NCI-H1048 (cell line): Measurements from ENCODE around the gene IP6K2.

Experiments used
- DNase-seq: peaks from one replicate; lab custom pipeline; 2025; lab: John Stamatoyannopoulos, UW

IP6K2 gene

DNA sequence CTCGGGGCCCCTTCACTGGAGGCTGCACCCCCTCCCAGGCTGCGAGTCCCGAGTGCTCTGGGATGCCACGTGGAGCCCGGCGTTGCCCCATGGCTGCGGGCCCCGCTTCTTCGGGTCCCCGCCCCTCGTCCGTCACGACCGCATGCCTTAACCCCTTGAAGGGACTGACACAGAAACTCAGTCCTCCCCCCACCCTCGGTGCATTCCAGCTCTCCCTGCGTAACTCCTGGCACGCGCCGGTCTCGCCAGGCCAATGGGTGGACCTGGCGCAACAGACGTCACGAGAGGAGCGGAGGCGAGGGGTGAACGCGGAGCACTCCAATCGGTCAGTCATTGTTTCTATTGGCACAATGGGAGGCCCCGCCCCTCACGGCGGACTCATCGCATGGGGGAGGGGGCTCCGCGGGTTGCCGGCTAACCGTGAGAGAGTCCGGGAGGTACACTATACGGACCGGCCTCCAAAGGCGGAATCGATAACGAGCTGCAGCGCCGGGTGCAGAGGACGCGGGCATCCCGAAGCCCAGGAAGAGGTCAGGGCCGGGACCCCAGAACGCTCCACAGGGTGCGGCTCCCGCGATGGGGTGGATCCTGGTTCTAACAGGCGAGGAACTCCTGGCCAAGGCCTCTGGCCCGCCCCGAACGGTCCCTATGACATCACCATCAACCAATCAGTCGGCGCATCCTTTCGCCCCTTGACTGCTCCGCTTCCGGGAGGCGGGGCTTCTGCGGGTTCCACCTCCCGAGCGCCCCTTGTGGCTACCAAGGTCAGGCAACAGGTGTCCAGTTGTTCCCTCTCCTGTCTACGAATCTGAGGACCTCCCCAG lies 53.3 kb downstream of the IP6K2 start:
- DNase-seq = peak; percentile 89

DNA sequence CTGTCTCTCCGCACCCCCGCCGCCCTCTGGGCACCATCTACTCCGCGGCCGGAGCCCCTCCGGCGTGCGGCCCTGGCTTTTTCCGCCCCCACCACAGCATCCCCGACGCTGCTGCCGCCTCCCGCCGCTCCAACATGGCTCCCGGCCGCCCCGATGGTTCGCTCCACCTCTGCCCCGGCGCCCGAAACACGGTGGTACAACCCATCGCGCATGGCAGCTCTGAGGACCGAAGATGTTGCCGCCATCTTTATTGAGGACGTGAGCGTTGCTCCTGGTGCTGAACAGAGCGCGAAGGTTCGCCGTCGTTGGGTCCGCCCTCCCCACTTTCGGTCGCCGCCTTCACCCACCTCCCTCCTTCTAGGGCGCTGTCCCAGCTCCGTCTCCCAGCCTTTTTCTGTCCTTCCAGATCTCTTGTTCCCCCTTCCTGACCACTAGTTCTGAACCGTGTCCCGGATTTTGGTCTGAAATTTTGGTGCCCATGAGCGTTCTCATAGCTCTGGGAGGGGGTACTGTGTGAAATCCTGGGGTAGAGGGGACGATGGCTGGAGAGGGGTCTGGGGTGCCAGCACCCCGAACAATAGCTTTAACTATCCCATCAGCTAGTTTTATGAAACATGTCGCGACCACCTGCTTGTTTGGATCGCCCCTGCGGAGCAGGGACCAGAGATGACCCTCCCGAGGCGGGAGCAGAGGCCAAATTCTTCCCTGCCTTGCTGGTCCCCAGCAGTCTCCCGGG lies 54.1 kb downstream of the IP6K2 start, which contains the start of gene CELSR3:
CELSR3 (minus strand) TSS at position 134 of the 736 bp plus-strand sequence. CDS start 252 bp downstream, outside the sequence.
- DNase-seq = peak; percentile 29

DNA sequence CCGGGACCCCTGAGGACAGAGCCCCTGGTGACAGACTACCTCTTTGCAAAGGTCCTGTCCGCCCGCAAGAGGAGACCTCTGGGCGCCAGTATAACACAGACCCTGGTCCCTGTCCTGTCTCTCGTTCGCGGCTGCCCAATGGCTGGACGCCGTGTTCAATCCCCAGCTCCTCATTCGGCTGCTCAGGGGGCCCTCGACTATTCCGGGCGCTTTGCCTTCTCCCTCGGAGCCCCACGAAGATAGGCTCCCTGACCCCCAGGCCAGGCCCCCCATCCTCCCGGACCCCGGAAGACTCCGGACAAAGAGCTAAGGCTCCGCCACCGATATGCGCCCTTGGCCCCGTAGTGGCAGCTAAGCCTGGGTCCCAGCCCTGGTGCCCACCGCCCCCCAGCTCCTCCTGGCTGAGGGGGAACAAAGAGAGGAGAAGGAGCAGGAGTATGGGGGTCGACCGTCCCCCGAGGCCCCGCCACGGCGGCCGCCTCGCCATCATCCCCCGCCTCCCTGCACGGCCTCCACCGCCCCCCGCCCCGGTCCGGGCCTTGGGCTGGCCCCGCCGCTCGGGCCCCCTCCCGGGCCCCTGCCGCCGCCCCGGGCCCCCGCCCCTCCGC lies 54.8 kb downstream of the IP6K2 start:
- no peak for DNase-seq

DNA sequence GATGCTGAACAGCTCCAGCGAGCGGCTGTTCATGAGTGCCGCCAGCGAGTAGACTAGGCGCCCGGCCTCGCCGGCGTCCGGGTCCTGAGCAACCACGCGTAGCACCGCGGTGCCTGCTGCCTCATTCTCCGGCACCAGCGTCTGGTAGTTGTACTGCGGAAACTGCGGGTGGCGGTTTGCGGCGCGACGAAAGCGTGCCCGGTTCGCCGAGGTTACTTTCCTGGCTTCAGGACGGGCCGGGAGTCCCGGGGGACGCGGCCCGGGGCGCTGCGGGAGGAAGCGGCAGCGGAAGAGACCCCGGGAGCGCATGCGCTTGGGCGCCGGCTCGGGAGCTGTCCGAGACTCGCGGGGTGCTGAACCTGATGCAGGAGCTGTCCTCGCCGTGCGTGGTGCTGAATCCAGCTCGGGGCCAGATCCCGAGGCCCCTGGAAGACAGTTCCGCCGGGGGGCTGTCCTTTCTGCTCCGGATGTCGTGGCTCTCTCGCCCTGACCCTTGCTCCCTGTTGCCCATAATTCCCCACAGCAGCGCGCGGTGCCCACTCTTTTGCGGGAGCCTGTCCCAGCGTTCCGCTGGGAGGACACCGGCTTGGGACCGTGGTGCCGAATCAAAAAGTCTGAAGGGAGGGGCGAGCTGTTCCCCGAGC lies 55.4 kb downstream of the IP6K2 start:
- peak; percentile 30 for DNase-seq

DNA sequence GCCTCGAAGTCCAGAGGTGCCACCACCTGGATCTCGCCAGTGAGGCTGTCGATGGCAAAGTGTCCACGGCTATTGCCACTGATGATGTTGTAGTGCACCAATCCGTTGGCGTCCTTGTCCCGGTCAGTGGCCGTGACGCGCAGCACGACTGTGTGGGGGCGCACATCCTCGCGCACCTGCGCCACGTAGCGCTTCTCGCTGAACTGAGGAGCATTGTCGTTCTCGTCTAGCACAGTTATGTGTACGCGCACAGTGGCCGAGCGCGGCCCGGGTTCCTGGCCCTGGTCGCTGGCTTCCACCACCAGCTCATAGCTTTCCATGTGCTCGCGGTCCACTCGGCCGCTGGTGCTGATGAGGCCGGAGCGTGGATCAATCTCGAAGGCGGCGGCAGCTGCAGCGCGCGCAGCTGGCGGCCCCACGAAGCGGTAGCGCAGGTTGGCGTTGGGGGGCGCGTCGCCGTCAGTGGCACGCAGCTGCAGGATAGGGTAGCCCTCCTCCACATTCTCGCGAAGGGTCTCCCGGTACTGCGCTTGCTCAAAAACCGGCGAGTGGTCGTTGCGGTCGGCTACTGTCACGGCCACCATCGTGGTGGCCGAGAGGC lies 56.1 kb downstream of the IP6K2 start:
- no peak for DNase-seq

DNA sequence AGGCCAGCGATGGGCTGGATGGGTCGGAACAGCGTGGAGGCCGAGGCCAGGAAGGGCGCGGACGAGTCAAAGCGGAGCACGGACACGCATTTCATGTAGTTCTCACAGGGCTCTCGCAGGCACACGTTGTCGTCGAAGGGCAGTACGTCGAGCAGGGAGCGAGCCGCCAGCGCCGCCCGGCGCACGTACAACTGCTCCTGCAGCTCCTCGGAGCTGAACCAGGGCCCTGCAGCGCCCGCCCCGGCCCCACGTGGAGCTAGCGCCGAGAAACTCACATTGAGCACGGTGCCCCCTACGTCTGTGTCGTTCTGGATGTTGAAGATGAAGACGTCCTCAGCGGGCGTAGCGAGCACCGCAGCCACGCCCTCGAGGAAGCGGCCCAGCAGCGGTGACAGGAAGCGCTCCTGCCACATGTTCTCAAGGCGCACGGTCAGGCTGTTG lies 60.2 kb downstream of the IP6K2 start:
- DNase-seq = no peak

DNA sequence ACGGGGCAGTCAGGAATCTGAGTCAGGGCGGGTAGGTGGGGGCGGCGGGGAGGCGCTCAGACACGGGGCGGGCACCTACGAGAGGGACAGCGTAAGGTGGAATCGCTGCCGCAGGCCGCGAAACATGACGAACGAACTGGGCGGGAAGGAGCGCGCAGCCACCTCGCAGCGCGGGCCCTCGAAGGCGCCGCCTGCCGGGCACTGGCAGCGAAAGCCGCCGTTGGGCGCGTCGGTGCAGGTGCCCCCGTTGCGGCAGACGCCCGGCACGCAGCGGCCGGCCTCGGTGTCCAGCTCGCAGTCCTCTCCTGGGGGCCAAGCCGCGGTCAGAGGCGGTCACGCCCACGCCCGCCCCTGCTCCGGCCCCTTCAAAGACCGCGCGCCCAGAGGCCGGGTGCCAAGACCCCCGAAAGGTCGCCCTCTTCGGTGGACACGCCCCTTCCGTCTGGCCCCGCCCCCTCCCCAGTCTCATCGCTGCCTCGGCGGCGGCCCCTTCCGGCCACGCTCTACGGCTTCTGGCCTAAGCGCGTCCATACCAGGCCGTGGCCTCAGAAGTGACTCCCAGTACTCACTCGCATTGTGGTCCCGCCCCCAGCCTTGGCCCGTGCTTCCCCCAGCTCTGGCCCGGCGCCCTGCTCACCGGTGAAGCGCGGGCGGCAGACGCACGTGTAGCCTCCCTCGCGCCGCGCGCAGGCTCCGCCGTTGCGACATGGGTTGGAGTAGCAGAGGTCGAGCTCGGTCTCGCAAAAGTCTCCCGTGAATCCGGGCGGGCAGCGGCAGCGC lies 60.8 kb downstream of the IP6K2 start:
- peak; percentile 52 for DNase-seq

DNA sequence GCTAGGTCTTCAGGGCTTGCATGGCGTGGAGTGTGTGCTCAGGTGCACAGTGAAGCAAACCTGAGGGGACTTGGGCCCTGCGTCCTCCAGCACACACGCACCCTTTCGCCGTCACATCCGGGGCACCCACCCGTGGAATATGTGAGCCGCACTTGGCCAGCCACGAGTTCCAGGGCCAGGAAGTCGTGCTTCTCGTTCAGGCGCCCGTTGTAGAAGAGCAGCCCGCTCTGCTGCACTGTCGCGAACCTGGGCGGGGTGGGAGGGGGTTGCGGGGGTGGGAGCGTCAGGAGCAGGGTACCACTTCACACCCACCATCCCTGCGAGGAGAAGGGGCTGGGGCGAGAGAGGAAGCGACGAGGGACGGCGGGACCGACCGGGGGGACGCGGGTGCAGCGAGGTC lies 61.4 kb downstream of the IP6K2 start:
- DNase-seq = no peak

DNA sequence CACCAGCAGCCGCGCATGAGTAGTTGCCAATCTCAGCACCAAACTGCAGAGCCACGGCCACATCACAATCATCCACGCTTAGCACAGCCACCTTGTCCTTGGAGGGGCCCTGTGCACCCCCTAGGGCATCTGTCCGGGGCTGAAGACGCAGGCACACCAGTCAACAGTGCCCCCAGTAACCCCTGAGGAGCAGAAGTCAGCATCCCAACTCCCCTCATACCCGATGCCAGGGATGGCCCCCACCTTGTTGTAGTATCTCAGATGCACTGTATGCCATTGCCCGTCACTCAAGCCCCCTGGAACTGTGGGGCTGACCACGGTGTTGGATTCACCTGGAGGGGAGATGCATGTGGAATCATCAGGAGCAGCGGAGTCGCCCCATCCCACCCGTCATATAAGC lies 62.0 kb downstream of the IP6K2 start:
- no peak for DNase-seq

DNA sequence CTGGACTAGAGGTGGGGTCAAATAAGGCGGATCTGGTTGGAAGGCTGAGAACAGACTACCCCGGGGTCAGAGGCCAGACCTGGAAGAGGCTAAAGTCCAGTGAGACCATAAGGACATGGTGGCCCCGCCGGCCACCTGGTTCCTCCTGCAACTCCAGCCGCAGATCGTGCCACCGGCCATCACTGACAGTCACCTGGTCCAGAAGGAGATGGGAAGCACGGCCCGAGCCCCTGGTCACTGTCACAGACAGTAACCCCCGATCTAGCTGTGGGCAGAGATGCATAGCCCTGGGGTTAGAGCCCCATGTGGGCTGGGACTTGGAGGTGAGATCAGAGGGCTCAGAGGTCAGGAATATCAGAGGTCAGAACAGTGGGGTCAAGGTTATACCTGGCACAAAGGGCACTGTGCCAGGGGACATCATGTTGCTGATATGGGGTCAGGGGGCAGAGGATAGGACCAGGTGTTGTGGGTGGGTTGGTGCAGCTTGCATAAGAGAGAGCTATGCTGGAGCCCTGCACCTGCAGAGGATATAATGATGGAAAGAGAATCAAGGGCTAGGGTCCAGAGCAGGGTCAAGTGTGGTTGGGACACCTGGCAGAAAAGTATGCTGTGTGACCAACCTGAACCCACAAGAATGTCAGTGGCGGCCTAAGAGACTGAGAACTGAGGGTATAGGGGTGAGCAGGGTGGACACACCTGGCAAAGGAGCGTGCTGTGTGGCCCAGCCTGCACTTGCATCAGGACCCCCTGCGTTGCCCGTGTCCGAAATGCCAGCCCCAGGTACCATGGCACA lies 63.9 kb downstream of the IP6K2 start:
- no peak for DNase-seq

DNA sequence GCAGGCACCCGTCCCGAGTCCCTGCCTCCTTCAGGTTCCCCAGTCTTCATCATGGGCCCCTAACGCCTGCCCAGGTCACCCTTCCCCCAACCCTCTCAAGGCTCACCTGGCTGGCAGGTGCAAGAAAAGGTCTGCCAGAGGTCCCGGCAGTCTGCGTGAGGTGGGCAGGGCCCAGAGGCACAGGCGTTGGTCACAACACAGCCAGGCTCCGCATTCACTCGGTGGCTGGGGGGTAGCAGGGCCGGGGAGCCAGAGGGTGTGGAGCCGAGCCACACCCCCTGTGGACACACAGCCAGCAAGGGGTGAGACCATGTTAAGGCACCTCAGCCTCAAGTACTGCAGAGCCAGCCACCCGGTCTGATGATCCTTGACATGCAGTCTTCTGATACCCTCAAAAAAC lies 65.2 kb downstream of the IP6K2 start:
- DNase-seq = no peak

DNA sequence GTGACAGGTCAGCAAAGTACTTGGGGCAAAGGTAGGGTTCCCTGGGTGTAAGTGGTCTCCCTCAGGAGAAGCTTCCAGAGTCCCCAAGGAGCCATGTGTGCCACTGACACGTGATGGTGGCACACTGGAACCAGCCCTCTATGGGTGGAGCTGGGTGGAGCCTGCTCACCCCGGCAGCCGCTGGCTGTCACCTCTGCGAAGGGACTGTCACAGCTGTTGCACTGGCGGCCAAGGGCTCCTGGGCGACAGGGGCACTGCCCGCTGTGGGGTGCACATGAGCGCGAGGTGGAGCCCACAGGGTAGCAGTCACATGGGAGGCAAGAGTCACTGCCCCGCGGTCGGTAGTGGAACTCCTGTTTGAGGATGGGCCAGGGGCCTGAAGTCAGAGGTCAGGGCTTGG lies 66.3 kb downstream of the IP6K2 start:
- no peak for DNase-seq

DNA sequence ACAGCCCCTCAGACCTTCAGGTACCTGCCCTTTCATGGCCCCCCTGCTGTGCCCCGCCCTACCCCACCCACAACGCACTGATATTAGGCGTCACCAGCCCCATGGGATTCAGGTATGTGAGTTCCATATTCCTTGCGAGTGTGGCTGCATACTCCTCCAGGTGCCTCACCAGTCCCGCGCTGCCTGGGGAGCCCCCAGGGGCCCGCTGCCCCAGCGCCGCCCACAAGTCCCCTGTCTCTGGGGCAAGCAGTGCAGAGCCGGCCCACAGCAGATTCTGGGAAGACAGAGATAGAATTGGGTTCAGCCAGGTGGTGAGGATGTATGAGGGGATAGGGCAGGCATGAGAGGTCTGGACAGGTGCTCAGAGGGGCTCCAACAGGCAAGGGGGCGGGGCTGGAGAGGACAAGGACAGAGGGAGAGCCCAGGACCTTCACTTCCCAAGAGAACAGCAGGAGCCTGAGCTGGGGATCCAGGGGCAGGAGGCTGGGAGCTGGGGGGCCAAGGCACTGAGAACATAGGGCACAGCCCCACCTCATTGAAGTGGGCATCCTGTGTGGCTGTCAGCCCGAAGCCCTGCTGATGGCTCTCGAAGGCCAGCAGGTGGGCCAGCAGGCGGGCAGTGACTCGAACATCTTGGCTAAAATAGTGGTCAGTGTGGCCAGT lies 68.7 kb downstream of the IP6K2 start:
- no peak for DNase-seq

DNA sequence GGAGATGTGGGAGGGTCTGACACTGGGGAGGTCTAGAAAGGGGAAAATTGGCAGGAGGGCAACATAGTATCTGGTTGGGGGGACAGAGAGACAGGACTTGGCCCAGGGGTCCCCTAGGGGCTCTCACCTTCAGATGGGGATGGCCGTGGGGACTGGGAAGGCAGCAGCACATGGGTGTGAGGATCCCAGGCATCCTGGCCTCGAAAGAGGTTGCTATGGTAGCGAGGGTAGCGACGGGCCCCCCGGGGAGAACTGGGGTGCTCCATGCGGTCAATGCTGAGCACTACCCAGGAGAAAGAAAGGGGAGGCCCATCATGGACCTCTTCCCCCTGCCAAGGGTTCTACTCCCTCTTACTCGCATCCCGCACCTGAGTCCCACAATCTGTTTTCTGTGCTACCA lies 69.3 kb downstream of the IP6K2 start:
- no peak for DNase-seq

DNA sequence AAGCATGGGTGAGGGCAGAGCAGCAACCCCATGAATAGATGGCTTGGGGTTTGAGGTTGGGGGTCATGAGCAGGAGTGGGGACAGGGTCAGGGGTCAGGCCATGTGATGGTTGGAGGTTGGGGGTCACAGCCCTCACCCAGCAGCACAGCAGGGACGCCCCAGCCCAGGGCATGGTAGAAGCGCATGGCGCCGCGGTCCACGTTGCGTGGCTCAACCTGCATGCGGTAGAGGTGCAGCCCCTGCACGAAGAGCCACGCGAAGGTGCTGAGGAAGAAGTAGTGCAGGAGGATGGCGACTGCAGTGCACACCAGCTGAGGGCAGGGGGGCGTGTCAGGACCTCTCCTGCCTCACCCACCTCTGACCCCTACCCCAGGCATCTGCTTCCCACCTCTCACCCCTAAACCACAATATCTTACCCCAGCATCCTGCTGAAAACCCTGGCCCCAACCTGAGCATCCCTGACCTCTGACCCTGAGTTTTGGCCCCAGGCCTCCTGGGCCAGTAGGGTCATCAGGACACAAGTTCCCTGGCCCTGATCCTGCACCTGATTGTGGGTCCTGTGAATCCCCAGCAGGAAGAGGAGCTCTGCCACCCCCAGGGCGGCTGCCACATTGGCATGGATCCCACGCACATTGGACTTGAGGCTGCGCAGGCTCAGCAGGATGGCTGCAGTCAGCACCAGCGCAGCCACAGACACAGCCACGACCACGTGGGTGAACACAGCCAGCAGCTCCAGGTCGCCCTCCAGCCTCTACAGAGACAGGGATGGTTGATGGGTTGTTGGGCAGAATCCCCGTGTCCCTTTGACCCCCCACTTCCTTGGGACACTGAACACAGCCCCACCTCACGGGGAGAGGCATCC lies 71.9 kb downstream of the IP6K2 start:
- no peak for DNase-seq

DNA sequence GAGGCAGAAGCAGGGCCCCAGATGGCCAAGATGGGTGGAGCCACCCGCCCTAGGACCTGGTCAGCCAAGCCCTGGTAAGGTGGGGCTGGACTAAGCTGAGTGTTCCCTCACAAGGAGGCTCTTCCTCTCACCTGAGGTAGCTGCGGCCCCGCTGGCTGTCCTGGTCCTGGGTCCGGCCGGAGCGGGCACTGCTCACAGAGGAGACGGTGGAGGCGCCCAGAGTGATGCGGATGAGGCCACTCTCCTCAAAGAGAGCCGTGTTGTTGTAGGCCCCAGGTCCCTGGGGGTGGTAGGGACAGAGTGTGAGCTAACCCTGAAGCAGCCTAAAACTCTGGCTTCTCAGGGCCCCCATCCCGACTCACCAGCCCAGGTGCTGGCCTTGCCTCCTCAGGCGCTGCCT lies 74.4 kb downstream of the IP6K2 start:
- DNase-seq = no peak

DNA sequence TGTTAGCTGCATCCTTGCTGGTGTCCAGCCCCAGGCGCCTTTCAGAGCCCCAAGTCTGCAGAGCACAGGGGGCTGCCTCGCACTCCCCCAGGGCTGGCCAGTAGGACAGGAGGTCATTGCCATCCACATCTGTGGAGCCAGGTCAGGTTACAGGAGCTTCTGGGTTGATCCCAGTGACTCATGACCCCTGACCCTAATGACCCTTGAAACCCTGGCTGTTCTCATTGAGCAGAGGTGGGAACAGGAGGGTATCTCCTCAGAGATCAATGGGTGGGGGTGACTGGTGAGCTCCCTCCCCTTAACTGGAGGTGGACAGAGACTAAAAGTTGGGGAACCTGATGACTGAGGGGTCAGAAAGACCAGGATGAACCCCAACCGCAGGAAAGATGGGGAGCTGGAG lies 75.6 kb downstream of the IP6K2 start:
- no peak for DNase-seq

DNA sequence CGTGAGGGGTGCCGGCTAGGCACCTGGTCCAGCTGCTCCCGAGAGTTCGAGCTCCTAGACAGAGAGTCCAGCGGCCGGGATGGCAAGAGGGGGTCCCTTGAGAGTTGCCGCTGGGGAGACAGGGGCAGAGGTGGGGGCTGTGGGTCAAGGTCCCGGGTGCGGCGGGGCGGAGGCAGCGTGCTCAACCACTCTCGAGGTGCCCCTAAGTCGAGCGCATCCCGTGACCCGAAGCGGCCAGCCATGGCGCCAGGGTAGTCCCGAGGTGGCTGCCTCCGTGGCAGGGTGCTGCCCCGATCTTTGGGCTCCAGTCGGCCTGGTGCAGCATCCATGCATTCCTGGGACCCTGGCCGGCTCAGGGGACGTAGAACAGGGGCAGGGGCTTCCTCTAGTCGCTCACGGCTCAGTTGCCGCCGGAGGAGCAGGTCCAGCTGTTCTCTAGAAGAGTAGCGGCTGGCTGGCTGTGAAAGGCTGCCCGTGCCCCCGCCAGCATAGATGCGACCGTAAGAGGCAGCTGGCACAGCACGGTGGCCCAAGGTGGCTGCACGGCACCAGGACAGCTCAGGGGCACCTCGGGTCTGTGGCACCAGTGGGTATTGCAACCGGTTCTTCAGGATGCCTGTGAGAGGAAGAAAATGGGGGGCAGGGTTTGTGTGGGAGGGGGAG lies 76.9 kb downstream of the IP6K2 start:
- no peak for DNase-seq
